ENCODE measurements around the gene DNAH6.
"Not testable (repeated sequence)": the region's sequence is repeated elsewhere in the genome, so short reads cannot be mapped to it uniquely, and the experiment has no call there.

DNAH6 gene

GRCh38 chr2:84768840-84769239 is 252.5 kb downstream of the DNAH6 start:
- no peak for DNase-seq (ENCODE audit: low read depth)
- no peak overlapping the region for H3K4me3 ChIP-seq (ENCODE audit: low read depth, low read length)
- TF ChIP-seq, protein P1, sequence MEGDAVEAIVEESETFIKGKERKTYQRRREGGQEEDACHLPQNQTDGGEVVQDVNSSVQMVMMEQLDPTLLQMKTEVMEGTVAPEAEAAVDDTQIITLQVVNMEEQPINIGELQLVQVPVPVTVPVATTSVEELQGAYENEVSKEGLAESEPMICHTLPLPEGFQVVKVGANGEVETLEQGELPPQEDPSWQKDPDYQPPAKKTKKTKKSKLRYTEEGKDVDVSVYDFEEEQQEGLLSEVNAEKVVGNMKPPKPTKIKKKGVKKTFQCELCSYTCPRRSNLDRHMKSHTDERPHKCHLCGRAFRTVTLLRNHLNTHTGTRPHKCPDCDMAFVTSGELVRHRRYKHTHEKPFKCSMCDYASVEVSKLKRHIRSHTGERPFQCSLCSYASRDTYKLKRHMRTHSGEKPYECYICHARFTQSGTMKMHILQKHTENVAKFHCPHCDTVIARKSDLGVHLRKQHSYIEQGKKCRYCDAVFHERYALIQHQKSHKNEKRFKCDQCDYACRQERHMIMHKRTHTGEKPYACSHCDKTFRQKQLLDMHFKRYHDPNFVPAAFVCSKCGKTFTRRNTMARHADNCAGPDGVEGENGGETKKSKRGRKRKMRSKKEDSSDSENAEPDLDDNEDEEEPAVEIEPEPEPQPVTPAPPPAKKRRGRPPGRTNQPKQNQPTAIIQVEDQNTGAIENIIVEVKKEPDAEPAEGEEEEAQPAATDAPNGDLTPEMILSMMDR (IDR thresholded peaks at IDR 0.05; ENCODE audit: low read depth, low read length, missing control alignments) = no peak

DNA sequence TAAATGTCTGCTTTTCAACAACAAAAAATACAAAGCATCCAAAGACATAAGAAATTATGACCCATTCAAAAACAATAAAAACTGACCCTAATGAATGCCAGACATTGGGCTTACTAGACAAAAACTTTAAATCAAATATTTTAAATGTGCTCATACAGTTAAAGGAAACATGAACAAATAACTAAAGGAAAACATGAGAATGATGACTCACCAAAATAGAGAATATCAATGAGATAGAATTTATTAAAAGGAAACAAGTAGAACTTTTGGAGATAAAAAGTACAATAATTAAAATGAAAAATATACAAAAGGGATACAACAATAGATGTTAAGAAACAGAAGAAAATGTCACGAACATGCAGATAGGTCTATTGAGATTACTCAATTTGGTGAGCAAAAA is 254.0 kb downstream of the DNAH6 start:
- TF ChIP-seq, protein P1 (IDR thresholded peaks at IDR 0.05; ENCODE audit: low read depth, low read length, missing control alignments) = no peak

GRCh38 chr2:84771251-84771650 is 255.0 kb downstream of the DNAH6 start:
- TF ChIP-seq, protein P1 (IDR thresholded peaks at IDR 0.05; ENCODE audit: low read depth, low read length, missing control alignments) = no peak
- H3K4me3 ChIP-seq (ENCODE audit: low read depth, low read length) = no peak overlapping the region
- DNase-seq (ENCODE audit: low read depth) = no peak

More for the DNA sequence above, 254.0 kb downstream of the DNAH6 start:
- no peak overlapping the region for H3K4me3 ChIP-seq (ENCODE audit: low read depth, low read length)
- no peak for DNase-seq (ENCODE audit: low read depth)

DNA sequence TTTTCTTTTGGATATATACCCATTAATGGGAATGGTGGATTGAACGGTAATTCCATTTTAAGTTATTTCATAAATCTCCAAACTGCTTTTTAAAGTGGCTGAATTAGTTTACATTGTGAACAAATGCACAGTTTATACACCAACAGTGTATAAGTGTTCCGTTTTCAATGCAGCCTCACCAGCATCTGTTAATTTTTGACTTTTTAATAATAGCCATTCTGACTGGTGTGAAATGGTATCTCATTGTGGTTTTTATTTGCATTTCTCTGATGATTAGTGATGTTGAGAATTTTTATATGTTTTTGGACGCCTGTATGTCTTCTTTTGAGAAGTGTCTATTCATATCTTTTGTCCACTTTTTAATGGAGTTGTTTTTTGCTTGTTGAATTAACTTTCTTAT is 257.3 kb downstream of the DNAH6 start:
- H3K4me3 ChIP-seq (ENCODE audit: low read depth, low read length); DNase-seq (ENCODE audit: low read depth): not testable (repeated sequence)

- DNase-seq (ENCODE audit: low read depth) = no peak
- TF ChIP-seq, protein P1 (IDR thresholded peaks at IDR 0.05; ENCODE audit: low read depth, low read length, missing control alignments) = no peak
- H3K4me3 ChIP-seq (ENCODE audit: low read depth, low read length) = no peak overlapping the region
Observed at GRCh38 chr2:84776011-84776410, 259.7 kb downstream of the DNAH6 start.

DNA sequence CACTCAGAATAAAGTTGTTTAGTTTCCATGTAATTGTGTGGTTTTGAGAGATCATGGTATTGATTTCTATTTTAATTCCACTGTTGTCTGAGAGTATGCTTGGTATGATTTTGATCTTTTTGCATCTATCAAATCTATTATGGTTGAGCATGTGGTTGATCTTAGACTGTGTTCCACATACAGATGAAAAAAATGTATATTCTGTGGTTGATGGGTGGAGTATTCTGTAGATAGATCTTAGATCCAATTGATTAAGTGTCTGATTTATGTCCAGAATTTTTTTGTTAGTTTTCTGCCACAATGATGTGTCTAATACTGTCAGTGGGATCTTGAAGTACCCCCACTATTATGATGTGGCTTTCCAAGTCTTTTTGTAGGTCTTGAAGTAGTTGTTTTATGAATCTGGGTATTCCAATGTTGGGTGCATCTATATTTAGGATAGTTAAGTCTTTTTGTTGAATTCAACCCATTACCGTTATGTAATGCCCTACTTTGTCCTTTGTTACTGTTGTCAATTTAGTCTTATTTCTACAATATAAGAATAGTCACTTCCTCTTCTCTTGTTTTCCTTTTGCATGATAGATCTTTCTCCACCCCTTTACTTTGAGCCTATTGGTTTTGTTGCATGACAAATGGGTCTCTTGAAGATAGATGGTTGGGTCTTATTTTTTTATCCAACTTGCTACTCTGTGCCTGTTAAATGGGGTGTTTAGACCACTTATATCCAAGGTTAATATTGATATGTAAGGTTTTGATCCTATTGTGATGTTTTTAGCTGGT is 262.8 kb downstream of the DNAH6 start:
- DNase-seq (ENCODE audit: low read depth) = no peak
- TF ChIP-seq, protein P1 (IDR thresholded peaks at IDR 0.05; ENCODE audit: low read depth, low read length, missing control alignments) = no peak
- no peak overlapping the region for H3K4me3 ChIP-seq (ENCODE audit: low read depth, low read length)

DNA sequence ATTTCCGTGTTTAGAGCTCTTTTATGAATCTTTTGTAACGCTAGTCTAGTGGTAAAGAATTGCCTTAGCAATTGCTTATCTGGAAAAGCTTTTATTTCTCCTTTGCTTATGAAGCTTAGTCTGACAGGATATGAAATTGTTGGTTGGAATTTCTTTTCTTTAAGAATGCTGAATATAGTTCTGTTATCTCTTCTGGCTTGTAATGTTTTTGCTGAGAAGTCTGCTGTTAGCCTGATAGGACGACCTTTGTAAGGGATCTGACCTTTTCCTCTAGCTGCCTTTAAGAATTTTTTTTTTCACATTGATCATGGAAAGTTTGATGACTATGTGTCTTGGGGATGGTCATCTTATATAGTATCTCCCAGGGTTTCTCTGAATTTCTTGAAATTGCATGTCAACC is 263.5 kb downstream of the DNAH6 start:
- TF ChIP-seq, protein P1 (IDR thresholded peaks at IDR 0.05; ENCODE audit: low read depth, low read length, missing control alignments) = no peak
- no peak for DNase-seq (ENCODE audit: low read depth)
- H3K4me3 ChIP-seq (ENCODE audit: low read depth, low read length) = no peak overlapping the region
